GM18520 (cell line): ENCODE results near the gene RIMKLA.

Experiments
- ATAC-seq: cut with Tn5 transposase; IDR thresholded peaks from one replicate; pipeline ENCODE4 v1.9.1; 2021; ENCODE audit not compliant: unreplicated experiment

RIMKLA gene

GRCh38 chr1:42380586-42381279 is at the start of gene RIMKLA:
RIMKLA (plus strand) TSS chr1:42380792; CDS start chr1:42380935, 143 bp downstream.
- ATAC-seq, result peak; percentile 69

- no peak for ATAC-seq
These were observed 47.7 kb upstream of the RIMKLA start for GRCh38 chr1:42332877-42333276.

- no peak for ATAC-seq
These were observed 46.8 kb upstream of the RIMKLA start for GRCh38 chr1:42333662-42334239.

GRCh38 chr1:42334240-42335049 is 46.1 kb upstream of the RIMKLA start:
- ATAC-seq, result peak; percentile 36

GRCh38 chr1:42335050-42335808 is 45.4 kb upstream of the RIMKLA start, which contains the start of gene FOXJ3:
FOXJ3 (minus strand) TSS chr1:42335235; CDS start chr1:42311093, 24,142 bp downstream.
- ATAC-seq, result peak; percentile 60

GRCh38 chr1:42335809-42336518 is 44.6 kb upstream of the RIMKLA start:
- no peak for ATAC-seq

- no peak for ATAC-seq
These were observed 43.6 kb upstream of the RIMKLA start for GRCh38 chr1:42336978-42337377.

GRCh38 chr1:42340093-42340492 is 40.5 kb upstream of the RIMKLA start:
- no peak for ATAC-seq

- ATAC-seq, result no peak
These were observed 39.7 kb upstream of the RIMKLA start for GRCh38 chr1:42340901-42341300.

GRCh38 chr1:42343049-42343448 is 37.5 kb upstream of the RIMKLA start:
- no peak for ATAC-seq

GRCh38 chr1:42348498-42348897 is 32.1 kb upstream of the RIMKLA start:
- ATAC-seq, result no peak

- no peak for ATAC-seq
These were observed 30.5 kb upstream of the RIMKLA start for GRCh38 chr1:42350086-42350485.

- peak; percentile 68 for ATAC-seq
These were observed 21.8 kb upstream of the RIMKLA start for GRCh38 chr1:42358791-42359190.

GRCh38 chr1:42359466-42359865 is 21.1 kb upstream of the RIMKLA start:
- no peak for ATAC-seq

- no peak for ATAC-seq
These were observed 16.5 kb upstream of the RIMKLA start for GRCh38 chr1:42364089-42364488.

- no peak for ATAC-seq
These were observed 16.1 kb upstream of the RIMKLA start for GRCh38 chr1:42364542-42364941.

- no peak for ATAC-seq
These were observed 15.5 kb upstream of the RIMKLA start for GRCh38 chr1:42365118-42365517.

- ATAC-seq, result no peak
These were observed 12.3 kb upstream of the RIMKLA start for GRCh38 chr1:42368096-42368795.

GRCh38 chr1:42369471-42369870 is 11.1 kb upstream of the RIMKLA start:
- ATAC-seq, result no peak
